Measurements from ENCODE around the gene TRAPPC12. TPM values are rescaled to one million over a fixed set of nuclear protein-coding genes. Genes with fewer than 3 reads are reported as not detected.
A peak's percentile ranks its signal among the peaks of the same experiment; 100 is the strongest.

TRAPPC12 gene
- total RNA-seq, 4 donors from 2014 or later: 93.0 to 198 (median 108) TPM

- Histone ChIP-seq H3K36me3 (peaks cover 6 to 15% of the 10 kb centered on the region in 2 donors), H3K9me3 (no peaks in the 10 kb centered on the region), H3K27me3 (no peaks in the 10 kb centered on the region), H3K27ac (peak overlapping the region; percentile 44 to 85 (median 71)), H3K4me3 (replicated peaks in 1 of 3) (no peak overlapping the region), H3K4me1 (peaks cover 8 to 9% of the 10 kb centered on the region in 2 donors)
- peak; percentile 39 to 69 for DNase-seq
- TF ChIP-seq, protein P1, sequence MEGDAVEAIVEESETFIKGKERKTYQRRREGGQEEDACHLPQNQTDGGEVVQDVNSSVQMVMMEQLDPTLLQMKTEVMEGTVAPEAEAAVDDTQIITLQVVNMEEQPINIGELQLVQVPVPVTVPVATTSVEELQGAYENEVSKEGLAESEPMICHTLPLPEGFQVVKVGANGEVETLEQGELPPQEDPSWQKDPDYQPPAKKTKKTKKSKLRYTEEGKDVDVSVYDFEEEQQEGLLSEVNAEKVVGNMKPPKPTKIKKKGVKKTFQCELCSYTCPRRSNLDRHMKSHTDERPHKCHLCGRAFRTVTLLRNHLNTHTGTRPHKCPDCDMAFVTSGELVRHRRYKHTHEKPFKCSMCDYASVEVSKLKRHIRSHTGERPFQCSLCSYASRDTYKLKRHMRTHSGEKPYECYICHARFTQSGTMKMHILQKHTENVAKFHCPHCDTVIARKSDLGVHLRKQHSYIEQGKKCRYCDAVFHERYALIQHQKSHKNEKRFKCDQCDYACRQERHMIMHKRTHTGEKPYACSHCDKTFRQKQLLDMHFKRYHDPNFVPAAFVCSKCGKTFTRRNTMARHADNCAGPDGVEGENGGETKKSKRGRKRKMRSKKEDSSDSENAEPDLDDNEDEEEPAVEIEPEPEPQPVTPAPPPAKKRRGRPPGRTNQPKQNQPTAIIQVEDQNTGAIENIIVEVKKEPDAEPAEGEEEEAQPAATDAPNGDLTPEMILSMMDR (IDR thresholded peaks at IDR 0.05): no peak
- TF ChIP-seq POLR2A (IDR thresholded peaks at IDR 0.05): no peak
- 77 to 81% methylated on average over 10 of the region's 10 CpGs for WGBS, 2 donors
- intact Hi-C loops (cut with DNase I): no loop called here
These were observed 53.3 kb downstream of the TRAPPC12 start for GRCh38 chr2:3432693-3433338.

- WGBS, 2 donors: 85 to 90% methylated on average over 8 of the region's 8 CpGs
These were observed 53.8 kb downstream of the TRAPPC12 start for GRCh38 chr2:3433339-3433699.

GRCh38 chr2:3433776-3434400 is 54.4 kb downstream of the TRAPPC12 start:
- Histone ChIP-seq H3K36me3 (peaks cover 6 to 15% of the 10 kb centered on the region in 2 donors), H3K4me3 (replicated peaks in 1 of 3) (no peak overlapping the region), H3K4me1 (peaks cover 8 to 9% of the 10 kb centered on the region in 2 donors), H3K9me3 (no peaks in the 10 kb centered on the region), H3K27ac (peak overlapping the region in 2 of 3 donors; percentile 71 to 85), H3K27me3 (no peaks in the 10 kb centered on the region)
- 89 to 91% methylated on average over 7 of the region's 7 CpGs for WGBS, 2 donors
- intact Hi-C loops (cut with DNase I): no loop called here
- TF ChIP-seq, protein P1 (IDR thresholded peaks at IDR 0.05): no peak
- TF ChIP-seq POLR2A (IDR thresholded peaks at IDR 0.05): no peak
- DNase-seq: no peak

More at GRCh38 chr2:3433339-3433699, 53.8 kb downstream of the TRAPPC12 start:
- Histone ChIP-seq H3K36me3 (peaks cover 6 to 15% of the 10 kb centered on the region in 2 donors), H3K4me3 (replicated peaks in 1 of 3) (no peak overlapping the region), H3K4me1 (peaks cover 8 to 9% of the 10 kb centered on the region in 2 donors), H3K9me3 (no peaks in the 10 kb centered on the region), H3K27ac (peak overlapping the region; percentile 44 to 85 (median 71)), H3K27me3 (no peaks in the 10 kb centered on the region)
- no peak for TF ChIP-seq POLR2A (IDR thresholded peaks at IDR 0.05)
- TF ChIP-seq, protein P1 (IDR thresholded peaks at IDR 0.05): no peak
- no peak for DNase-seq
- intact Hi-C loops (cut with DNase I): no loop called here

- H3K4me3 ChIP-seq (replicated peaks in 1 of 3): no peak overlapping the region
- H3K36me3 ChIP-seq: peaks cover 6 to 12% of the 10 kb centered on the region in 2 donors
- no peaks in the 10 kb centered on the region for H3K9me3 ChIP-seq
- WGBS, 2 donors: 89 to 90% methylated on average over 11 of the region's 11 CpGs
- H3K4me1 ChIP-seq: peaks cover 8 to 9% of the 10 kb centered on the region in 2 donors
- TF ChIP-seq, protein P1 (IDR thresholded peaks at IDR 0.05): no peak
- TF ChIP-seq POLR2A (IDR thresholded peaks at IDR 0.05): no peak
- peak overlapping the region in 1 of 3 donors; percentile 38 for H3K27ac ChIP-seq
- no peak for DNase-seq
- intact Hi-C loops (cut with DNase I): no loop called here
- H3K27me3 ChIP-seq: no peaks in the 10 kb centered on the region
These were observed 55.2 kb downstream of the TRAPPC12 start for GRCh38 chr2:3434654-3435053.

DNA sequence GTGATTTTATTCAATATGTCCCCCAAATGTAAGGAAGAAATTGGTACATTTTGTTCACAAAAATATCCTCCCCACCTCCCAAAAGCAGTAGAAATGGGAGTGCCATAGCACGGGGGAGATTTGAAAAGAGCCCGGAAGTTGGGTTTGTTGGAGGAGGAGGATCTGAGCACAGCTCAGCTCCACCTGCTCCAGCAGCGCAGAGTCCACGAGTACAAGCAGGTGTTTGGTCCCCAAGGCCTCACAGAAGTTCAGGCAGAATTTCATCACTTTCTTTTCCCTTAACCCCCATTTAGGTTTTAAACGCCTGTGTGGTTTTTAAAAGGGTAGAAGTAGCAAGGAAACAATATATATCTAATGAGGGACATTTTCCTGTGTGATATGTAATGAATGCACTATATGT is 56.0 kb downstream of the TRAPPC12 start:
- 92% methylated on average over 5 of the region's 5 CpGs for WGBS, 2 donors
- Histone ChIP-seq H3K4me3 (replicated peaks in 1 of 3) (no peak overlapping the region), H3K9me3 (no peaks in the 10 kb centered on the region), H3K27me3 (no peaks in the 10 kb centered on the region), H3K36me3 (peaks cover 6 to 12% of the 10 kb centered on the region in 2 donors), H3K27ac (no peak overlapping the region), H3K4me1 (peaks cover 9% of the 10 kb centered on the region in 2 donors)
- no peak for DNase-seq
- intact Hi-C loops (cut with DNase I): no loop called here
- no peak for TF ChIP-seq POLR2A (IDR thresholded peaks at IDR 0.05)
- TF ChIP-seq, protein P1 (IDR thresholded peaks at IDR 0.05): no peak

Measured in thyroid gland (tissue), 4 donors.